ENCODE results near the gene ONECUT3.

The ONECUT3 gene

GRCh38 chr19:1751367-1752008 is 1.8 kb upstream of the ONECUT3 start:
- TF ChIP-seq TAF1 (IDR thresholded peaks at IDR 0.05; ENCODE audit: borderline replicate concordance, low read depth, low read length) (no peak), POLR2A (IDR thresholded peaks at IDR 0.05; ENCODE audit: low read depth, low read length) (no peak), POLR2AphosphoS5 (IDR thresholded peaks at IDR 0.05; ENCODE audit: low read depth, low read length) (no peak)
- no peak for DNase-seq (ENCODE audit: insufficient read length)
- no peak for FAIRE-seq

GRCh38 chr19:1752009-1752756 is 1.1 kb upstream of the ONECUT3 start:
- FAIRE-seq: no peak
- no peak for TF ChIP-seq POLR2A (IDR thresholded peaks at IDR 0.05; ENCODE audit: low read depth, low read length)
- TF ChIP-seq TAF1 (IDR thresholded peaks at IDR 0.05; ENCODE audit: borderline replicate concordance, low read depth, low read length): no peak
- TF ChIP-seq POLR2AphosphoS5 (IDR thresholded peaks at IDR 0.05; ENCODE audit: low read depth, low read length): no peak
- no peak for DNase-seq (ENCODE audit: insufficient read length)

GRCh38 chr19:1754018-1754635 is 821 bp downstream of the ONECUT3 start:
- FAIRE-seq (no peak), DNase-seq (ENCODE audit: insufficient read length) (no peak)
- TF ChIP-seq POLR2AphosphoS5 (IDR thresholded peaks at IDR 0.05; ENCODE audit: low read depth, low read length) (no peak), TAF1 (IDR thresholded peaks at IDR 0.05; ENCODE audit: borderline replicate concordance, low read depth, low read length) (no peak), POLR2A (IDR thresholded peaks at IDR 0.05; ENCODE audit: low read depth, low read length) (no peak)

- FAIRE-seq (no peak), DNase-seq (ENCODE audit: insufficient read length) (no peak)
- TF ChIP-seq POLR2AphosphoS5 (IDR thresholded peaks at IDR 0.05; ENCODE audit: low read depth, low read length) (no peak), TAF1 (IDR thresholded peaks at IDR 0.05; ENCODE audit: borderline replicate concordance, low read depth, low read length) (no peak), POLR2A (IDR thresholded peaks at IDR 0.05; ENCODE audit: low read depth, low read length) (no peak)
Measured at GRCh38 chr19:1754636-1755466, 1.5 kb downstream of the ONECUT3 start.

- TF ChIP-seq POLR2A (IDR thresholded peaks at IDR 0.05; ENCODE audit: low read depth, low read length): no peak
- TF ChIP-seq TAF1 (IDR thresholded peaks at IDR 0.05; ENCODE audit: borderline replicate concordance, low read depth, low read length): no peak
- no peak for TF ChIP-seq POLR2AphosphoS5 (IDR thresholded peaks at IDR 0.05; ENCODE audit: low read depth, low read length)
- no peak for DNase-seq (ENCODE audit: insufficient read length)
- no peak for FAIRE-seq
Measured at GRCh38 chr19:1755467-1756171, 2.3 kb downstream of the ONECUT3 start.

GRCh38 chr19:1756264-1756663 is 3.0 kb downstream of the ONECUT3 start:
- no peak for TF ChIP-seq POLR2A (IDR thresholded peaks at IDR 0.05; ENCODE audit: low read depth, low read length)
- no peak for TF ChIP-seq POLR2AphosphoS5 (IDR thresholded peaks at IDR 0.05; ENCODE audit: low read depth, low read length)
- no peak for TF ChIP-seq TAF1 (IDR thresholded peaks at IDR 0.05; ENCODE audit: borderline replicate concordance, low read depth, low read length)
- no peak for DNase-seq (ENCODE audit: insufficient read length)
- no peak for FAIRE-seq

- TF ChIP-seq POLR2AphosphoS5 (IDR thresholded peaks at IDR 0.05; ENCODE audit: low read depth, low read length) (no peak), TAF1 (IDR thresholded peaks at IDR 0.05; ENCODE audit: borderline replicate concordance, low read depth, low read length) (no peak), POLR2A (IDR thresholded peaks at IDR 0.05; ENCODE audit: low read depth, low read length) (no peak)
- DNase-seq (ENCODE audit: insufficient read length) (no peak), FAIRE-seq (no peak)
Measured at GRCh38 chr19:1756705-1757465, 3.6 kb downstream of the ONECUT3 start.

- no peak for TF ChIP-seq POLR2A (IDR thresholded peaks at IDR 0.05; ENCODE audit: low read depth, low read length)
- TF ChIP-seq POLR2AphosphoS5 (IDR thresholded peaks at IDR 0.05; ENCODE audit: low read depth, low read length): no peak
- no peak for TF ChIP-seq TAF1 (IDR thresholded peaks at IDR 0.05; ENCODE audit: borderline replicate concordance, low read depth, low read length)
- DNase-seq (ENCODE audit: insufficient read length) (no peak), FAIRE-seq (no peak)
Measured at GRCh38 chr19:1757468-1758230, 4.3 kb downstream of the ONECUT3 start.

- no peak for DNase-seq (ENCODE audit: insufficient read length)
- no peak for FAIRE-seq
- TF ChIP-seq POLR2A (IDR thresholded peaks at IDR 0.05; ENCODE audit: low read depth, low read length) (no peak), TAF1 (IDR thresholded peaks at IDR 0.05; ENCODE audit: borderline replicate concordance, low read depth, low read length) (no peak), POLR2AphosphoS5 (IDR thresholded peaks at IDR 0.05; ENCODE audit: low read depth, low read length) (no peak)
Measured at GRCh38 chr19:1758231-1758577, 4.9 kb downstream of the ONECUT3 start.

Measured in GM12892 (cell line).